ENCODE data around the gene ICOS.

GRCh38 chr2:203892207-203892606 lies 44.4 kb upstream of the ICOS start:
- TF ChIP-seq RARB (CRISPR knock-in tag; IDR thresholded peaks at IDR 0.05) (no peak), POU6F1 (CRISPR knock-in tag; IDR thresholded peaks at IDR 0.05; ENCODE audit: borderline replicate concordance, low read depth) (no peak), ZFP3 (CRISPR knock-in tag; IDR thresholded peaks at IDR 0.05) (no peak), ZNF70 (CRISPR knock-in tag; IDR thresholded peaks at IDR 0.05) (no peak), ISL1 (CRISPR knock-in tag; IDR thresholded peaks at IDR 0.05) (no peak), CSDC2 (CRISPR knock-in tag; IDR thresholded peaks at IDR 0.05) (no peak), PATZ1 (CRISPR knock-in tag; IDR thresholded peaks at IDR 0.05; ENCODE audit: borderline replicate concordance) (no peak), ESRRG (CRISPR knock-in tag; IDR thresholded peaks at IDR 0.05) (no peak), BACH2 (CRISPR knock-in tag; IDR thresholded peaks at IDR 0.05; ENCODE audit: borderline replicate concordance) (no peak)

All from SK-N-SH treated with all-trans-retinoic acid at 6 μM for 48 hours (cell line).